Ureter (tissue), 1 donor: ENCODE measurements around the gene SOX6. TPM values are rescaled to one million over a fixed set of nuclear protein-coding genes. Genes with fewer than 3 reads are reported as not detected.
"Not testable (repeated sequence)": the region's sequence is repeated elsewhere in the genome, so short reads cannot be mapped to it uniquely, and the experiment has no call there.

Source experiments
- DNase-seq: peaks from one replicate; pipeline ENCODE4 v3.0.0-alpha.2; 2020; ENCODE audit warnings: low spot score
- total RNA-seq: library from RNA; stranded (reverse); gene quantifications from one replicate; pipeline ENCODE4 v1.2.4, GENCODE V29; 2023
- donor health status: DM: yes; HTN: yes; CAD: no.

SOX6 gene
- total RNA-seq, 1 donor from 2014 or later = 6.4 TPM

DNA sequence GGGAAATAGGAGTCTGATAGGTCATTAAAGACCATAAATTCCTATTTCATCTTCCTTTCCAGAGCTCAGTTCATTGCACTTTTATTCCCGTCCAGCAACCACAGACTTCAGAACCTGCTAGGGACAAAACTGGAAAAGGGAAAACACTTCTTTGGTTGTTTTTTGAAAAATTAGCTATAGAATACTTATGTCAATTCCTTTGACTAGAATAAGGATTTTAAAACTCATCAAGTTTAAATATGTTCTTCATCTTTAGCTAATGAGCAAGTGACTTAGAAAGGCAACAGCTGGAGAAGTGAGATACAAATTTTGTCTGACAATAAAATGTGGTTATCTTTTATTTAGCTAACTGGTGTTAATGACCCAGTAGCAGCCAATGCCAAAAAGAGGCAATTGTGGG lies 206.9 kb downstream of the SOX6 start:
- DNase-seq = no peak

DNA sequence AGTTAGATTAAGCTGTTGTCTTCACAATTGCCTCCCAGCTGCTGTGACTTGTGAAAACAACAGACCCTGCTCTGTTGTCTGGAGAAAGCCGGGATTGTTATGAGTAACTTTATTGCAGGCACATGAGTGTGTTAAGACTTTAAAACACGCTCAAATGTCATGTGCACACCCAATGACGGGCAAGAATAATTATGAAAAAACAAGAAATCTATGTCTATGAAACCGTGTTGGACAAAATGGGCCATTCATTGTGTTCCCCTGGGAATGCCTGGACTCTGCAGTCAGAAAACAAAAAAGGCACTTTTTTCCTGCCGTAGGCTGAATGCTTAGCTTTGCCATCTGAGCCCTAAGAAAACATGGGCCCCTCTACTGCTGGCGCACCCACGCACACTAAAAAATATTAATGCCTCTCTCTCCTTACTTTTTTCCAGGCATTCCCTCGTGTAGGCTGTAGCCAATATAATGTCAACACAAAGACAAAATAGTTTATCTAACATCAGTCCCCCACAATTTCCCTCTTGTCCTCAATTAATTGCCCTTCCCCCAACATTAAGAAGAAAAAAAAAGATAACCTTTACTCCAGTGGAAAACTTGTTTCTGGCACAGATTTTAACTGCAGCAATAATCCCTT lies 207.9 kb downstream of the SOX6 start:
- DNase-seq = no peak

DNA sequence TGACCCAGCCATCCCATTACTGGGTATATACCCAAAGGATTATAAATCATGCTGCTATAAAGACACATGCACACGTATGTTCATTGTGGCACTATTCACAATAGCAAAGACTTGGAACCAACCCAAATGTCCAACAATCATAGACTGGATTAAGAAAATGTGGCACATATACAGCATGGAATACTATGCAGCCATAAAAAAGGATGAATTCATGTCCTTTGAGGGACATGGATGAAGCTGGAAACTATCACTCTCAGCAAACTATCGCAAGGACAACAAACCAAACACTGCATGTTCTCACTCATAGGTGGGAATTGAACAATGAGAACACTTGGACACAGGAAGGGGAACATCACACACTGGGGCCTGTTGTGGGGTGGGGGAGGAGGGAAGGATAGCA lies 209.4 kb downstream of the SOX6 start:
- DNase-seq = not testable (repeated sequence)

DNA sequence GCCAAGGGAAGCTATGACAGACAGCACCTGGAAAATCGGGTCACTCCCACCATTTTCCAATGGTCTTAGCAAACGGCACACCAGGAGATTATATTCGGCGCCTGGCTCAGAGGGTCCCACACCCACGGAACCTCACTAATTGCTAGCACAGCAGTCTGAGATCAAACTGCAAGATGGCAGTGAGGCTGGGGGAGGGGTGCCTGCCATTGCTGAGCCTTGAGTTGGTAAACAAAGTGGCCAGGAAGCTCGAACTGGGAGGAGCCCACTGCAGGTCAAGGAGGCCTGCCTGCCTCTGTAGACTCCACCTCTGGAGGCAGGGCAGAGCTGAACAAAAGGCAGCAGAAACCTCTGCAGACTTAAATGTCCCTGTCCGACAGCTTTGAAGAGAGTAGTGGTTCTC lies 214.7 kb downstream of the SOX6 start:
- not testable (repeated sequence) for DNase-seq

DNA sequence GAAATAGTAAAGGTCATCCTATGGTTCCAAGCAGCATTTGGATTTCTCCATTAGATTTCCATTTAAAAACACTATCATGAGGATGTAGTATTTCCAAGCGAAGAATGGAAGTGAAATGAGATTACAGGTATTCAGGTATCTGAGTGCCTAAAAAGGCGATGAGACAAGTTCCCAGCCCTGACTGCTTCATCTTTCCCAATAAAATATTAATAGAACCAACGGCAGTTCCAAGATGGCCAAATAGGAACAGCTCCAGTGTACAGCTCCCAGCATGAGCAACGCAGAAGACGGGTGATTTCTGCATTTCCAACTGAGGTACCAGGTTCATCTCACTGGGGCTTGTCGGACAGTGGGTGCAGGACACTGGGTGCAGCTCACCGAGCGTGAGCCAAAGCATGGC lies 215.2 kb downstream of the SOX6 start:
- DNase-seq = not testable (repeated sequence)

DNA sequence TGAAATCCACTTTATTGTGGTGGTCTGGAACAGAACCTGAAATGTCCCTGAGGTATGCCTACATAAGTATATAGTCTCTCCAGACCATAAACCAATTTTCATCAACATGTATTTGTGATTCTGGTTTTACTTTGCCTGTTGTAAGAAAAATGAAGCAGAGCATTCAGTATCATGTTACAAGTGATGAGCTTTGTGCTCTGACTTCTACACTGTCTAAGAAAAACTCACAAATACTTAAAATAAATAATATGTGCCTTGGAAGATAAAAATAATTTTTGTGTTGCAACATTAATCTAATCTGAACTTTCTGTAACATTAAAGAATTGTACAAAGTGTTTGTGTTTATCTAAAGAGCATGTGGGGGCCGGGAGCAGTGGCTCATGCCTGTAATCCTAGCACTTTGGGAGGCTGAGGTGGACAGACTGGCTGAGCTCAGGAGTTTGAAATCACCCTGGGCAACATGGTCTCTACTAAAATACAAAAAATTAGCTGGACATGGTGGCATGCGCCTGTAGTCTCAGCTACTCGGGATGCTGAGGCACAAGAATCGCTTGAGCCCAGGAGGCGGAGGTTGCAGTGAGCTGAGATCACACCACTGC lies 219.5 kb downstream of the SOX6 start:
- DNase-seq = no peak

DNA sequence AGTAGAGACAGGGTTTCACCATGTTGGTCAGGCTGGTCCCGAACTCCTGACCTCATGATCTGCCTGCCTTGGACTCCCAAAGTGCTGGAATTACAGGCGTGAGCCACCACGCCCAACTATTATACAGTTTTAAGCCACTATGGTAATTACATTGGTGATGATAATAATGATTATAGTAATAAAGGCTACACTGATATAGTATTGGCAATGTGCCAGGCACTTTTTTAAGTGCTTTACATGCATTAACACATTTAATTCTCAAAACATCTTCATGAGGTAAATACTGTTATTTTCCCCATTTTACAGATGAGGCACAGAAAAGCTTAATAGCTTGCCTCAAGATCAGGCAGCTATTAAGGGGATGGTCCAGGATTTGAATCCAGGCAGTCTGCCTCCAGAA lies 222.5 kb downstream of the SOX6 start:
- DNase-seq = no peak

DNA sequence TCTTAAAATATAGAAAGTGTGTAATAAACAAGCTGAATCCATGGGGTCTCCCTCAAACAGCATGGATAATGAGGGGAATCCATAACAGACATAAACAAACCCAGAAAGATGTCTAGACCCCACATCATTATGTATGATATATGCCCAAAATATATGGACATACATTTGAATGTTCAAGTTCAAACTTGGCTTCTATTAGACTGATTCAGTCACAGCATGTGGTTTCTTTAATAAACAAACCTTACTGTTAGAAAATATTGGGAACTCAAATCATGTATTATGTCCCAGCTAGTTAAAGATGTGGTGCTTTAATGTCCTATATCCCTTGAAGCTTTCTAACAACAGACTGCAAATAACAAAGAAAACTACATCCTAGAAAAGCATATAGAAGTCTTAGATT lies 228.6 kb downstream of the SOX6 start:
- DNase-seq = no peak

DNA sequence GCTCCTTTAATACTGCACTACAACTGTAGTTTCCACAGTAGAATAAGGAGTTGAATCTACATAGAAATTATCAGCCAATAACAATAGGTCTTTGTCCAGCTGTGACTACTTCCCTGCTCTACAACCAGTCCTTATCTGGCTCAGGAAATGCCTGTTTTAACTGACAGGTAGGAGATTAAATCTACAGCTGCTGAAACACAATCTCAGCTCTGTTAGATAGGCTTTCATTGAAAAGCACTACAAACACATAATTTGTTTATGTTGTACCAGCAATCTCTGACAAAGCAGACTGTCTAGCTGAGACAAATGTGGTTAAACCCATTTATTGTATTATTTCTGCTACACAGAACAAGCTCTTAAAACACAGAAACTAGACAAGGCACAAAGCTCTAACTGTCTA lies 230.0 kb downstream of the SOX6 start:
- no peak for DNase-seq

- DNase-seq = no peak
Measured at GRCh38 chr11:16125796-16126195, 230.6 kb downstream of the SOX6 start.

- no peak for DNase-seq
Measured at GRCh38 chr11:16124390-16124789, 232.0 kb downstream of the SOX6 start.

GRCh38 chr11:16121853-16122252 lies 234.5 kb downstream of the SOX6 start:
- no peak for DNase-seq

- DNase-seq = no peak
Measured at GRCh38 chr11:16120008-16120407, 236.3 kb downstream of the SOX6 start.

GRCh38 chr11:16117989-16118756 lies 238.2 kb downstream of the SOX6 start:
- no peak for DNase-seq

DNA sequence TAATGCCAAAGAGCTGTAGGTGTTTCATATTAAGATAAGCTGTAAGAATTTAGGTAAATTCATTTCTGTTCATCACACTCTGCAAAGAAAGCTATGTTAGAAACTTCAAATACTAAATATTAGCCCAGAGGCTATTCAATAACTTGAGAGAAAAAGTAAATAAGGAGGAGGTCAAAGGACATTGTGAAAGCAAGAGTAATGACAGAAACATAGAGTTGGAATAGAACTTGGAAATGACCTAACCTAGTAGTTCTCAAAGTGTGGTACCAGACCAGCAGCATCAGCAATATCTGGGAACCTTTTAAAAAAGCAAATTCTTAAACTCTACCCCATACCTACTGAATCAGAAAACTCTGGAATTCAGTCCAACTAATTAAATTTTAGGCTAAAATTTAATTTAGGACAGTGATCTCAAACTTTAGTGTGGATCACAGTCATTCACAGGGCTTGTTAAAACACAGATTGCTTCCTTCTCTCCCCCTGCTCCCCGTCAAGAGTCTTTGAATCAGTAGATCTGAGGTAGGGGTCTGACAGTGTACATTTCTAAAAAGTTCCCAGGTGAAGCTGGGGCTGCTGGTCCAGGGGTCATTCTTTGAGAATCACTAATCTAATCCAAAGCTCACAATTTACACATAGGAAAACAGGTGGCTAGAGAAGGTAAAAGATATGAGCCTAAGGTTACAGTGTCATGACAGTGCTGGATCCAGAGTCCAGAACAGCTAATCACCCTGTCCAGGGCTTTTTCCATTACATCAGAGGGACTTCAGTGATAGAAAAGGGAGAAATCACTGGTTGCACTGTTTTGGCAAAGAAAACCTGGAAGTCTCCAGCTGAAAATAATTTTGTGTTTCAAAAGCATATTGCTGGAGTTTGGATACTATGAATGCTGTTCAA lies 241.1 kb downstream of the SOX6 start:
- no peak for DNase-seq

- DNase-seq = no peak
Measured at GRCh38 chr11:16114431-16114830, 241.9 kb downstream of the SOX6 start.

- no peak for DNase-seq
Measured at GRCh38 chr11:16111690-16112089, 244.7 kb downstream of the SOX6 start.

DNA sequence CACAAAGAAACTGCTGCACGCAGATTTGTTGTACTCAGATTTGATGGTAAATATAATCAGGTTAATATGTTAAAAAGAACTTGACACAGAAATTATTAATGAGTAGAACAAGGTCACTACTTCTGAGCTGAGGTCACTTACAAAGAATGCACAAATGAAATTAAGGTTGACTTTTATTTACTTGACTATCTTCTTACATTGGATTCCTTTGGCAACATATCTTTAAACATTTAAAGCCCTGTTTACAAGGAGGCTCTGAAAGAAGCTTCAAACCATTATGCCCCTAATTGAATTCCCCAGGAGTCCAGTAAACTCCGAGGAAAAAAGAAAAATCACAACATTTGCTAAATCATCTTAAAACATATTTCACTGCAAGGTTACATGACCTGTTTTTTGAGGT lies 245.5 kb downstream of the SOX6 start:
- DNase-seq = no peak

DNA sequence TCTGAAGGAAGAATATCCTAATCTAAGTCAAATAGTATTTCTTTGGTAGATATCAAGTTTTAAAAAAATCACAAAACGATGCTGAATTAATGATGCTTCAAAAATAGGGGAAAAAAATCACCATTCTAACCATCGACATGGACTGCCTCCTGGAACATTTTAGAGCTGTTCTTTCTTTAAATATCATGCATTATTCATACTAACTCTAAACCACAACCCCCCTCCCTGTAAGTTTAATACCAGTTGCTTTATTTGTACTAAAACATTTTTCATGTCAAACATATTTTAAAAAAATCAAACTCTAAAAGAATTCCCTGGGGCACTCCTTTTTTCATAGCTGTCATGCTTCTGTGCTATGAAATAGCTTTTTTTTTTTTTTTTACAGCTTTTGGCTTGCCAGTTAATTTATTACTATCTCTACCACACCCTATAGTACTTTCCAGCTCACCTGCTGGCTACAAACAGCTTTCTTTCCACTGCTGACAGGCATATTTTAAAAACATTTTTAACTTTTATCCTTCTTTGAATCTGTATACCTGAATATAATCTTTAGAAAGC lies 256.9 kb downstream of the SOX6 start:
- DNase-seq = no peak

DNA sequence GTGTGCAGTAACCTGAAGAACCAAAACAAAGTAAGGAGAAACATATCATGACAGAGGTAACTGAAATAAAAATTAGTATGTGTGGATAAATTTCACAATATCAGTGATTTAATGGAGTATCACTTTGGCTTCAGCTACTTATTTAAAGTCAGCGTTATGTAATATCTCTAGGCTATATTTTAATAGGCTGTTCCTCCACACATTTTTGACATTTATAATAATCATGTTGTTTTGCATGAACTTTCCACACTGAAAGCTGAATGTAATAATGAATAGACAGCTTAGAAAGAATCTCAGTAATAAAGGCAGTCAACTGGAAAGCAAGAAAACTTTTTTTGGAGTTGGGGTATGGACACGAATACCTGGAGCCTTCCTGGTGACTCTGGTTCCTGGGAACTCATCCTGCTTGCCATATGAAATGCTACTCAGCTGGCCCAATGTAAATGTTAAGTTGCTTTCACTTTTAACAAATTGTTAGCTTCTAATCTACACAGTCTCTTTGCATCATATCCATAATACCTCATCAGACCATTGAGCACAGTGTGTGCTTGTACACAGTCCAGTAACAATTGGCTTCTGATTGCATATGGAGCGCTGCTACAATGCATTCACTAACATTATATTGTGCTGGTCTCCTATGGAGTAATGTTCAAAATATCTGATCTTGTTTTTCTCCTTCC lies 257.7 kb downstream of the SOX6 start:
- no peak for DNase-seq

GRCh38 chr11:16097543-16097942 lies 258.8 kb downstream of the SOX6 start:
- no peak for DNase-seq
